GM19043 (cell line): Measurements from ENCODE around the gene MAGEC3.

Source experiments
- ATAC-seq: cut with Tn5 transposase; IDR thresholded peaks from one replicate; pipeline ENCODE4 v1.9.1; 2021; ENCODE audit warnings: low read depth; ENCODE audit not compliant: unreplicated experiment

The MAGEC3 gene

GRCh38 chrX:141941234-141941633, 103.1 kb downstream of the MAGEC3 start:
- ATAC-seq, result no peak

- ATAC-seq, result no peak
These were observed 107.3 kb downstream of the MAGEC3 start for GRCh38 chrX:141945426-141945825.

GRCh38 chrX:141947350-141947749, 109.2 kb downstream of the MAGEC3 start:
- no peak for ATAC-seq
